ENCODE measurements around the gene PTPRA. TPM values are rescaled to one million over a fixed set of nuclear protein-coding genes. Genes with fewer than 3 reads are reported as not detected.
A peak's percentile ranks its signal among the peaks of the same experiment; 100 is the strongest.

Gene PTPRA
- polyA plus RNA-seq, 4 donors = 7.4 to 48.1 (median 18.2) TPM

- Histone ChIP-seq H3K36me3 (ENCODE audit: control insufficient read depth in 3 of 3, insufficient read depth in 2 of 3, low read depth in 1 of 3, low read length in 3 of 3) (no peaks in the 10 kb centered on the region), H3K4me1 (ENCODE audit: control insufficient read depth in 3 of 3, insufficient read depth in 2 of 3, low read depth in 1 of 3, low read length in 2 of 3) (peaks cover 0 to 6% (median 0%) of the 10 kb centered on the region in 3 donors), H3K4me3 (ENCODE audit: low read depth in 1 of 3, low read length in 3 of 3) (no peak overlapping the region), H3K27me3 (ENCODE audit: control insufficient read depth in 3 of 3, insufficient read depth in 3 of 3, low read length in 3 of 3) (no peaks in the 10 kb centered on the region), H3K27ac (ENCODE audit: low read depth in 1 of 3, low read length in 2 of 3) (no peak overlapping the region), H3K9me3 (ENCODE audit: control insufficient read depth in 2 of 2, insufficient read depth in 1 of 2, low read depth in 1 of 2, low read length in 1 of 2) (no peaks in the 10 kb centered on the region)
- no peak for FAIRE-seq
- no peak for DNase-seq
These were observed 44.0 kb downstream of the PTPRA start for GRCh38 chr20:2917266-2917665.

- H3K27ac ChIP-seq (ENCODE audit: low read depth in 1 of 3, low read length in 2 of 3) = no peak overlapping the region
- FAIRE-seq (no peak), DNase-seq (peak in 1 of 2 donors; percentile 16)
- peaks cover 0 to under 1% (median 0%) of the 10 kb centered on the region in 3 donors for H3K36me3 ChIP-seq (ENCODE audit: control insufficient read depth in 3 of 3, insufficient read depth in 2 of 3, low read depth in 1 of 3, low read length in 3 of 3)
- no peaks in the 10 kb centered on the region for H3K9me3 ChIP-seq (ENCODE audit: control insufficient read depth in 2 of 2, insufficient read depth in 1 of 2, low read depth in 1 of 2, low read length in 1 of 2)
- H3K27me3 ChIP-seq (ENCODE audit: control insufficient read depth in 3 of 3, insufficient read depth in 3 of 3, low read length in 3 of 3) = no peaks in the 10 kb centered on the region
- no peak overlapping the region for H3K4me3 ChIP-seq (ENCODE audit: low read depth in 1 of 3, low read length in 3 of 3)
- WGBS, 3 donors = 77 to 86% (median 82%) methylated on average over 7 of the region's 7 CpGs
- peaks cover 0 to 6% (median 0%) of the 10 kb centered on the region in 3 donors for H3K4me1 ChIP-seq (ENCODE audit: control insufficient read depth in 3 of 3, insufficient read depth in 2 of 3, low read depth in 1 of 3, low read length in 2 of 3)
These were observed 45.1 kb downstream of the PTPRA start for GRCh38 chr20:2918096-2919049.

- FAIRE-seq = no peak
- 19 to 53% (median 39%) methylated on average over 2 of the region's 2 CpGs for WGBS, 3 donors
- H3K4me3 ChIP-seq (ENCODE audit: low read depth in 1 of 3, low read length in 3 of 3) = no peak overlapping the region
- no peaks in the 10 kb centered on the region for H3K9me3 ChIP-seq (ENCODE audit: control insufficient read depth in 2 of 2, insufficient read depth in 1 of 2, low read depth in 1 of 2, low read length in 1 of 2)
- H3K4me1 ChIP-seq (ENCODE audit: control insufficient read depth in 3 of 3, insufficient read depth in 2 of 3, low read depth in 1 of 3, low read length in 2 of 3) = peaks cover 0 to 6% (median 0%) of the 10 kb centered on the region in 3 donors
- peak overlapping the region in 1 of 3 donors; percentile 6 for H3K27ac ChIP-seq (ENCODE audit: low read depth in 1 of 3, low read length in 2 of 3)
- H3K36me3 ChIP-seq (ENCODE audit: control insufficient read depth in 3 of 3, insufficient read depth in 2 of 3, low read depth in 1 of 3, low read length in 3 of 3) = peaks cover 0 to 9% (median 0%) of the 10 kb centered on the region in 3 donors
- peak; percentile 64 to 75 for DNase-seq
- H3K27me3 ChIP-seq (ENCODE audit: control insufficient read depth in 3 of 3, insufficient read depth in 3 of 3, low read length in 3 of 3) = no peaks in the 10 kb centered on the region
These were observed 46.4 kb downstream of the PTPRA start for GRCh38 chr20:2919518-2920245.

- DNase-seq (no peak), FAIRE-seq (no peak)
- no peaks in the 10 kb centered on the region for H3K9me3 ChIP-seq (ENCODE audit: control insufficient read depth in 2 of 2, insufficient read depth in 1 of 2, low read depth in 1 of 2, low read length in 1 of 2)
- peaks cover 0 to 10% (median 0%) of the 10 kb centered on the region in 3 donors for H3K36me3 ChIP-seq (ENCODE audit: control insufficient read depth in 3 of 3, insufficient read depth in 2 of 3, low read depth in 1 of 3, low read length in 3 of 3)
- WGBS, 3 donors = 91 to 96% (median 96%) methylated on average over 1 of the region's 1 CpG
- H3K27ac ChIP-seq (ENCODE audit: low read depth in 1 of 3, low read length in 2 of 3) = no peak overlapping the region
- no peak overlapping the region for H3K4me3 ChIP-seq (ENCODE audit: low read depth in 1 of 3, low read length in 3 of 3)
- peaks cover 0 to 6% (median 0%) of the 10 kb centered on the region in 3 donors for H3K4me1 ChIP-seq (ENCODE audit: control insufficient read depth in 3 of 3, insufficient read depth in 2 of 3, low read depth in 1 of 3, low read length in 2 of 3)
- no peaks in the 10 kb centered on the region for H3K27me3 ChIP-seq (ENCODE audit: control insufficient read depth in 3 of 3, insufficient read depth in 3 of 3, low read length in 3 of 3)
These were observed 47.2 kb downstream of the PTPRA start for GRCh38 chr20:2920473-2920872.

- H3K27ac ChIP-seq (ENCODE audit: low read depth in 1 of 3, low read length in 2 of 3) = no peak overlapping the region
- H3K36me3 ChIP-seq (ENCODE audit: control insufficient read depth in 3 of 3, insufficient read depth in 2 of 3, low read depth in 1 of 3, low read length in 3 of 3) = peaks cover 0 to 12% (median 0%) of the 10 kb centered on the region in 3 donors
- no peaks in the 10 kb centered on the region for H3K9me3 ChIP-seq (ENCODE audit: control insufficient read depth in 2 of 2, insufficient read depth in 1 of 2, low read depth in 1 of 2, low read length in 1 of 2)
- H3K4me1 ChIP-seq (ENCODE audit: control insufficient read depth in 3 of 3, insufficient read depth in 2 of 3, low read depth in 1 of 3, low read length in 2 of 3) = peaks cover 0 to 6% (median 0%) of the 10 kb centered on the region in 3 donors
- FAIRE-seq (no peak), DNase-seq (no peak)
- 82 to 89% (median 86%) methylated on average over 4 of the region's 4 CpGs for WGBS, 3 donors
- no peak overlapping the region for H3K4me3 ChIP-seq (ENCODE audit: low read depth in 1 of 3, low read length in 3 of 3)
- no peaks in the 10 kb centered on the region for H3K27me3 ChIP-seq (ENCODE audit: control insufficient read depth in 3 of 3, insufficient read depth in 3 of 3, low read length in 3 of 3)
These were observed 48.2 kb downstream of the PTPRA start for GRCh38 chr20:2921506-2921905.

- DNase-seq = no peak
- peaks cover 0 to 15% (median 0%) of the 10 kb centered on the region in 3 donors for H3K36me3 ChIP-seq (ENCODE audit: control insufficient read depth in 3 of 3, insufficient read depth in 2 of 3, low read depth in 1 of 3, low read length in 3 of 3)
- H3K9me3 ChIP-seq (ENCODE audit: control insufficient read depth in 2 of 2, insufficient read depth in 1 of 2, low read depth in 1 of 2, low read length in 1 of 2) = no peaks in the 10 kb centered on the region
- no peaks in the 10 kb centered on the region for H3K27me3 ChIP-seq (ENCODE audit: control insufficient read depth in 3 of 3, insufficient read depth in 3 of 3, low read length in 3 of 3)
- peaks cover 0 to 6% (median 0%) of the 10 kb centered on the region in 3 donors for H3K4me1 ChIP-seq (ENCODE audit: control insufficient read depth in 3 of 3, insufficient read depth in 2 of 3, low read depth in 1 of 3, low read length in 2 of 3)
- no peak overlapping the region for H3K4me3 ChIP-seq (ENCODE audit: low read depth in 1 of 3, low read length in 3 of 3)
- FAIRE-seq = no peak
- H3K27ac ChIP-seq (ENCODE audit: low read depth in 1 of 3, low read length in 2 of 3) = no peak overlapping the region
These were observed 49.7 kb downstream of the PTPRA start for GRCh38 chr20:2922957-2923356.

GRCh38 chr20:2930538-2930937 is 57.3 kb downstream of the PTPRA start:
- peaks cover 0 to 14% (median 0%) of the 10 kb centered on the region in 3 donors for H3K36me3 ChIP-seq (ENCODE audit: control insufficient read depth in 3 of 3, insufficient read depth in 2 of 3, low read depth in 1 of 3, low read length in 3 of 3)
- H3K9me3 ChIP-seq (ENCODE audit: control insufficient read depth in 2 of 2, insufficient read depth in 1 of 2, low read depth in 1 of 2, low read length in 1 of 2) = no peaks in the 10 kb centered on the region
- FAIRE-seq (no peak), DNase-seq (no peak)
- H3K27ac ChIP-seq (ENCODE audit: low read depth in 1 of 3, low read length in 2 of 3) = no peak overlapping the region
- 10 to 47% (median 47%) methylated on average over 1 of the region's 1 CpG for WGBS, 3 donors
- no peaks in the 10 kb centered on the region for H3K27me3 ChIP-seq (ENCODE audit: control insufficient read depth in 3 of 3, insufficient read depth in 3 of 3, low read length in 3 of 3)
- no peak overlapping the region for H3K4me3 ChIP-seq (ENCODE audit: low read depth in 1 of 3, low read length in 3 of 3)
- H3K4me1 ChIP-seq (ENCODE audit: control insufficient read depth in 3 of 3, insufficient read depth in 2 of 3, low read depth in 1 of 3, low read length in 2 of 3) = no peaks in the 10 kb centered on the region

- Histone ChIP-seq H3K27ac (ENCODE audit: low read depth in 1 of 3, low read length in 2 of 3) (no peak overlapping the region), H3K9me3 (ENCODE audit: control insufficient read depth in 2 of 2, insufficient read depth in 1 of 2, low read depth in 1 of 2, low read length in 1 of 2) (no peaks in the 10 kb centered on the region), H3K27me3 (ENCODE audit: control insufficient read depth in 3 of 3, insufficient read depth in 3 of 3, low read length in 3 of 3) (no peaks in the 10 kb centered on the region), H3K4me3 (ENCODE audit: low read depth in 1 of 3, low read length in 3 of 3) (no peak overlapping the region), H3K36me3 (ENCODE audit: control insufficient read depth in 3 of 3, insufficient read depth in 2 of 3, low read depth in 1 of 3, low read length in 3 of 3) (peaks cover 0 to 10% (median 0%) of the 10 kb centered on the region in 3 donors), H3K4me1 (ENCODE audit: control insufficient read depth in 3 of 3, insufficient read depth in 2 of 3, low read depth in 1 of 3, low read length in 2 of 3) (no peaks in the 10 kb centered on the region)
- DNase-seq = no peak
- no peak for FAIRE-seq
These were observed 59.2 kb downstream of the PTPRA start for GRCh38 chr20:2932498-2932897.

Data from small intestine (tissue), 7 donors.